HG03571 (cell line): ENCODE measurements around the gene MAVS.

Source experiments
- ATAC-seq: cut with Tn5 transposase; IDR thresholded peaks from one replicate; pipeline ENCODE4 v1.9.1; 2021; ENCODE audit not compliant: unreplicated experiment

MAVS gene

GRCh38 chr20:3847429-3847940, 851 bp downstream of the MAVS start:
- no peak for ATAC-seq

GRCh38 chr20:3848565-3848964, 1.9 kb downstream of the MAVS start:
- no peak for ATAC-seq

GRCh38 chr20:3854462-3854871, 7.8 kb downstream of the MAVS start:
- ATAC-seq: no peak

- ATAC-seq: no peak
Observed at GRCh38 chr20:3857405-3857804, 10.8 kb downstream of the MAVS start.

GRCh38 chr20:3858689-3859088, 12.1 kb downstream of the MAVS start:
- ATAC-seq: no peak

- no peak for ATAC-seq
Observed at GRCh38 chr20:3861191-3861590, 14.6 kb downstream of the MAVS start.

GRCh38 chr20:3862333-3862732, 15.7 kb downstream of the MAVS start:
- ATAC-seq: no peak

- ATAC-seq: no peak
Observed at GRCh38 chr20:3863317-3863716, 16.7 kb downstream of the MAVS start.

GRCh38 chr20:3864518-3864917, 17.9 kb downstream of the MAVS start:
- no peak for ATAC-seq

GRCh38 chr20:3865152-3865886, 18.7 kb downstream of the MAVS start:
- ATAC-seq: no peak

- ATAC-seq: no peak
Observed at GRCh38 chr20:3865887-3866407, 19.3 kb downstream of the MAVS start.

- ATAC-seq: no peak
Observed at GRCh38 chr20:3866464-3866863, 19.8 kb downstream of the MAVS start.

GRCh38 chr20:3867802-3868201, 21.2 kb downstream of the MAVS start:
- no peak for ATAC-seq

GRCh38 chr20:3869839-3870634, 23.4 kb downstream of the MAVS start:
- ATAC-seq: no peak

GRCh38 chr20:3871550-3872265, 25.1 kb downstream of the MAVS start:
- no peak for ATAC-seq

- ATAC-seq: no peak
Observed at GRCh38 chr20:3873507-3873906, 26.9 kb downstream of the MAVS start.

- ATAC-seq: no peak
Observed at GRCh38 chr20:3874194-3874844, 27.7 kb downstream of the MAVS start.

- no peak for ATAC-seq
Observed at GRCh38 chr20:3875378-3875974, 28.8 kb downstream of the MAVS start.

GRCh38 chr20:3876000-3876399, 29.4 kb downstream of the MAVS start:
- ATAC-seq: no peak

- ATAC-seq: no peak
Observed at GRCh38 chr20:3876676-3877075, 30.0 kb downstream of the MAVS start.
